ENCODE results near the gene AQP5. TPM values are rescaled to one million over a fixed set of nuclear protein-coding genes. Genes with fewer than 3 reads are reported as not detected.

AQP5 gene
- total RNA-seq, 1 experiment from 2014 or later, result not detected

GRCh38 chr12:49956663-49957569, 4.8 kb upstream of the AQP5 start:
- H3K27me3 ChIP-seq (ENCODE audit: low read length), result no peaks in the 10 kb centered on the region
- ChIA-PET CTCF (no interaction called here), POLR2A (ENCODE audit: unreplicated experiment) (no interaction called here)
- TF ChIP-seq EZH2 (IDR thresholded peaks at IDR 0.05; ENCODE audit: low read length, unreplicated experiment) (no peak), EZH2phosphoT487 (IDR thresholded peaks at IDR 0.05; ENCODE audit: borderline replicate concordance, low read length) (no peak)
- TF ChIP-seq, protein P1, sequence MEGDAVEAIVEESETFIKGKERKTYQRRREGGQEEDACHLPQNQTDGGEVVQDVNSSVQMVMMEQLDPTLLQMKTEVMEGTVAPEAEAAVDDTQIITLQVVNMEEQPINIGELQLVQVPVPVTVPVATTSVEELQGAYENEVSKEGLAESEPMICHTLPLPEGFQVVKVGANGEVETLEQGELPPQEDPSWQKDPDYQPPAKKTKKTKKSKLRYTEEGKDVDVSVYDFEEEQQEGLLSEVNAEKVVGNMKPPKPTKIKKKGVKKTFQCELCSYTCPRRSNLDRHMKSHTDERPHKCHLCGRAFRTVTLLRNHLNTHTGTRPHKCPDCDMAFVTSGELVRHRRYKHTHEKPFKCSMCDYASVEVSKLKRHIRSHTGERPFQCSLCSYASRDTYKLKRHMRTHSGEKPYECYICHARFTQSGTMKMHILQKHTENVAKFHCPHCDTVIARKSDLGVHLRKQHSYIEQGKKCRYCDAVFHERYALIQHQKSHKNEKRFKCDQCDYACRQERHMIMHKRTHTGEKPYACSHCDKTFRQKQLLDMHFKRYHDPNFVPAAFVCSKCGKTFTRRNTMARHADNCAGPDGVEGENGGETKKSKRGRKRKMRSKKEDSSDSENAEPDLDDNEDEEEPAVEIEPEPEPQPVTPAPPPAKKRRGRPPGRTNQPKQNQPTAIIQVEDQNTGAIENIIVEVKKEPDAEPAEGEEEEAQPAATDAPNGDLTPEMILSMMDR (conservative IDR thresholded peaks at IDR 0.05; ENCODE audit: low read depth, low read length), result no peak
- no TSS peak for BruUV-seq (replicated peaks)
- no peak for DNase-seq
- no peaks in the 10 kb centered on the region for H3K9me2 ChIP-seq (replicated peaks; ENCODE audit: low read length)
- no peaks in the 10 kb centered on the region for H3K79me2 ChIP-seq (ENCODE audit: low read length)
- no peak for ATAC-seq
- H3F3A ChIP-seq (ENCODE audit: low read length, unreplicated experiment), result no peaks in the 10 kb centered on the region
- H3K36me3 ChIP-seq (ENCODE audit: low read depth, low read length), result no peaks in the 10 kb centered on the region
- H3K4me2 ChIP-seq (ENCODE audit: low read length), result no peak overlapping the region
- no peak overlapping the region for H3K4me3 ChIP-seq (ENCODE audit: low read length)
- H4K20me1 ChIP-seq (ENCODE audit: low read length), result no peaks in the 10 kb centered on the region
- H2AFZ ChIP-seq (ENCODE audit: low read length), result no peak overlapping the region
- H3K4me1 ChIP-seq (ENCODE audit: insufficient read depth, low read length), result peaks cover 13% of the 10 kb centered on the region
- no peak overlapping the region for H3K27ac ChIP-seq (ENCODE audit: low read length)
- no peaks in the 10 kb centered on the region for H3K9me3 ChIP-seq (ENCODE audit: low read length)
- H3K9ac ChIP-seq (ENCODE audit: low read length), result no peak overlapping the region
- intact Hi-C loops (cut with micrococcal nuclease), result no loop called here

DNA sequence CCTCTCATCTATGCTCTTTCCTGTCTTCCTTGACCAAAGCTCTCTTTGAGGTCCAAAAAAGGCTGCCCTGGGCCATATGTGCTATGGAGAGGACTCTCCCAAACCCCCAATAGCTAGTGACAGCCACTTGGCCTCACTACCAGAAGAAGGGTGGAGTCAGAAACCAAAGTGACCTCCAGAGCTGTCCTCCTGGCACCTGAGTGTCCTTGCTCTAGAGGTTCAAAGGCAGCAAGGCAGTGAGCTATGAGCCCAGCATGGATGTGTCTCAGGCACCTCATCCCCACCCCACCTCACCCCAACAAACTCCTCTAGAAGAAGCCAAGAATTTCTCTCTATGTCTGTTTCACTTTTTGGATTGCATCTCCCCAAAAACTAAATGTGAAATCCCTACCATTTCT, 4.1 kb upstream of the AQP5 start:
- ChIA-PET POLR2A (ENCODE audit: unreplicated experiment) (no interaction called here), CTCF (no interaction called here)
- no peaks in the 10 kb centered on the region for H3K9me3 ChIP-seq (ENCODE audit: low read length)
- H3K79me2 ChIP-seq (ENCODE audit: low read length), result no peaks in the 10 kb centered on the region
- no peak for DNase-seq
- H3K4me1 ChIP-seq (ENCODE audit: insufficient read depth, low read length), result peaks cover 16% of the 10 kb centered on the region
- H3K36me3 ChIP-seq (ENCODE audit: low read depth, low read length), result no peaks in the 10 kb centered on the region
- H3K4me3 ChIP-seq (ENCODE audit: low read length), result no peak overlapping the region
- no peaks in the 10 kb centered on the region for H3K9me2 ChIP-seq (replicated peaks; ENCODE audit: low read length)
- H3F3A ChIP-seq (ENCODE audit: low read length, unreplicated experiment), result no peaks in the 10 kb centered on the region
- no peak overlapping the region for H2AFZ ChIP-seq (ENCODE audit: low read length)
- no TSS peak for BruUV-seq (replicated peaks)
- no peak overlapping the region for H3K27ac ChIP-seq (ENCODE audit: low read length)
- intact Hi-C loops (cut with micrococcal nuclease), result no loop called here
- no peak overlapping the region for H3K4me2 ChIP-seq (ENCODE audit: low read length)
- H4K20me1 ChIP-seq (ENCODE audit: low read length), result no peaks in the 10 kb centered on the region
- ATAC-seq, result no peak
- H3K9ac ChIP-seq (ENCODE audit: low read length), result no peak overlapping the region
- TF ChIP-seq EZH2 (IDR thresholded peaks at IDR 0.05; ENCODE audit: low read length, unreplicated experiment), result no peak
- TF ChIP-seq, protein P1 (conservative IDR thresholded peaks at IDR 0.05; ENCODE audit: low read depth, low read length), result no peak
- no peak for TF ChIP-seq EZH2phosphoT487 (IDR thresholded peaks at IDR 0.05; ENCODE audit: borderline replicate concordance, low read length)
- no peaks in the 10 kb centered on the region for H3K27me3 ChIP-seq (ENCODE audit: low read length)
